Measurements from ENCODE around the gene COX4I2.

Gene COX4I2

GRCh38 chr20:31603822-31604566 is 33.7 kb upstream of the COX4I2 start (continued):
- no peak for TF ChIP-seq ZNF174 (tag by site-specific recombination; IDR thresholded peaks at IDR 0.05)
- TF ChIP-seq, protein P1, sequence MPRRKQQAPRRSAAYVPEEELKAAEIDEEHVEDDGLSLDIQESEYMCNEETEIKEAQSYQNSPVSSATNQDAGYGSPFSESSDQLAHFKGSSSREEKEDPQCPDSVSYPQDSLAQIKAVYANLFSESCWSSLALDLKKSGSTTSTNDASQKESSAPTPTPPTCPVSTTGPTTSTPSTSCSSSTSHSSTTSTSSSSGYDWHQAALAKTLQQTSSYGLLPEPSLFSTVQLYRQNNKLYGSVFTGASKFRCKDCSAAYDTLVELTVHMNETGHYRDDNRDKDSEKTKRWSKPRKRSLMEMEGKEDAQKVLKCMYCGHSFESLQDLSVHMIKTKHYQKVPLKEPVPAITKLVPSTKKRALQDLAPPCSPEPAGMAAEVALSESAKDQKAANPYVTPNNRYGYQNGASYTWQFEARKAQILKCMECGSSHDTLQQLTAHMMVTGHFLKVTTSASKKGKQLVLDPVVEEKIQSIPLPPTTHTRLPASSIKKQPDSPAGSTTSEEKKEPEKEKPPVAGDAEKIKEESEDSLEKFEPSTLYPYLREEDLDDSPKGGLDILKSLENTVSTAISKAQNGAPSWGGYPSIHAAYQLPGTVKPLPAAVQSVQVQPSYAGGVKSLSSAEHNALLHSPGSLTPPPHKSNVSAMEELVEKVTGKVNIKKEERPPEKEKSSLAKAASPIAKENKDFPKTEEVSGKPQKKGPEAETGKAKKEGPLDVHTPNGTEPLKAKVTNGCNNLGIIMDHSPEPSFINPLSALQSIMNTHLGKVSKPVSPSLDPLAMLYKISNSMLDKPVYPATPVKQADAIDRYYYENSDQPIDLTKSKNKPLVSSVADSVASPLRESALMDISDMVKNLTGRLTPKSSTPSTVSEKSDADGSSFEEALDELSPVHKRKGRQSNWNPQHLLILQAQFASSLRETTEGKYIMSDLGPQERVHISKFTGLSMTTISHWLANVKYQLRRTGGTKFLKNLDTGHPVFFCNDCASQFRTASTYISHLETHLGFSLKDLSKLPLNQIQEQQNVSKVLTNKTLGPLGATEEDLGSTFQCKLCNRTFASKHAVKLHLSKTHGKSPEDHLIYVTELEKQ (tag by site-specific recombination; IDR thresholded peaks at IDR 0.05; ENCODE audit: borderline replicate concordance) = 0 out of 2 replicates have a peak, but pooled peaks have one; percentile 9
- TF ChIP-seq ZNF302 (tag by site-specific recombination; IDR thresholded peaks at IDR 0.05; ENCODE audit: low read depth) = no peak
- TF ChIP-seq YY1 (tag by site-specific recombination; IDR thresholded peaks at IDR 0.05) = no peak
- peak; percentile 12; the same call in 1 of the 2 replicates for TF ChIP-seq ZNF335 (tag by site-specific recombination; conservative IDR thresholded peaks at IDR 0.05)
- TF ChIP-seq PRDM4 (tag by site-specific recombination; IDR thresholded peaks at IDR 0.05) = no peak; the same call in 1 of the 2 replicates
- TF ChIP-seq ELK4 (IDR thresholded peaks at IDR 0.05; ENCODE audit: borderline replicate concordance, low read depth, low read length) = no peak
- no peak for TF ChIP-seq ZNF626 (tag by site-specific recombination; IDR thresholded peaks at IDR 0.05)
- peak; percentile 54 for TF ChIP-seq ZBTB26 (tag by site-specific recombination; optimal IDR thresholded peaks at IDR 0.05)
- no peak for TF ChIP-seq ZNF843 (tag by site-specific recombination; IDR thresholded peaks at IDR 0.05)
- no peak for TF ChIP-seq ZNF777 (tag by site-specific recombination; IDR thresholded peaks at IDR 0.05; ENCODE audit: borderline replicate concordance)
- TF ChIP-seq ZNF600 (tag by site-specific recombination; IDR thresholded peaks at IDR 0.05) = no peak
- no peak for TF ChIP-seq ZNF350 (tag by site-specific recombination; IDR thresholded peaks at IDR 0.05)
- TF ChIP-seq ZNF433 (tag by site-specific recombination; IDR thresholded peaks at IDR 0.05; ENCODE audit: low read depth) = no peak
- no peak for TF ChIP-seq ZNF426 (tag by site-specific recombination; IDR thresholded peaks at IDR 0.05)
- TF ChIP-seq INSM2 (tag by site-specific recombination; IDR thresholded peaks at IDR 0.05) = 0 out of 2 replicates have a peak, but pooled peaks have one; percentile 18
- TF ChIP-seq SCRT2 (tag by site-specific recombination; IDR thresholded peaks at IDR 0.05) = 0 out of 2 replicates have a peak, but pooled peaks have one; percentile 19
- no peak for TF ChIP-seq ZBTB11 (tag by site-specific recombination; conservative IDR thresholded peaks at IDR 0.05; ENCODE audit: low read depth)
- peak; percentile 79; the same call in 1 of the 2 replicates for TF ChIP-seq BCL11A (tag by site-specific recombination; IDR thresholded peaks at IDR 0.05; ENCODE audit: low read depth)
- TF ChIP-seq ZNF510 (tag by site-specific recombination; IDR thresholded peaks at IDR 0.05; ENCODE audit: insufficient replicate concordance) = no peak
- TF ChIP-seq ZNF629 (tag by site-specific recombination; IDR thresholded peaks at IDR 0.05) = peak; percentile 98
- peak; percentile 99 for TF ChIP-seq OVOL3 (tag by site-specific recombination; IDR thresholded peaks at IDR 0.05)
- TF ChIP-seq ZBTB7A (tag by site-specific recombination; IDR thresholded peaks at IDR 0.05; ENCODE audit: low read depth) = peak; percentile 78; the same call in 1 of the 2 replicates
- TF ChIP-seq ZNF530 (tag by site-specific recombination; IDR thresholded peaks at IDR 0.05; ENCODE audit: low read depth) = no peak
- TF ChIP-seq ZNF37A (tag by site-specific recombination; IDR thresholded peaks at IDR 0.05) = no peak
